ENCODE measurements around the gene PDLIM5.

PDLIM5 gene

DNA sequence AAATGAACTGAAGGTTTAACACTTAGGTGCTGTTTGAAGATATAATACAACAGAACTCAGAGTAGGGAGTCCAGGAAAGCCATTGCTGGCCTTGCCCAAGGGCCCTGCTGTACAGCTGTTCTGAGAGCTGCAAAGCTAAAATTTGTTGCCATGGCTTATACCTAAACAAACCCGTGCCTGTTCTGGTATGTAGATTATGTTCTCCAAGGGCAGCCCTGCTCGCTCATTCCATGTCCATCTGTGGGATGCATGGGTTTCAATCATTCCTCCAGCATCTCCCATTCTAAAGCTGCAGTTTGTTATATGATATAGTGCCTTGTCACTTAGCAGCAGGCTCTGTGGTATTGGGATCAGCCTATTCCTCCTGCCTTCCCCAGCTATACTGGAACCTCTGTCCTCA is 225.2 kb downstream of the PDLIM5 start:
- Histone ChIP-seq H2BK5ac (ENCODE audit: low read length) (no peak overlapping the region), H4K8ac (ENCODE audit: low read depth, low read length) (no peak overlapping the region), H3K27ac (ENCODE audit: low read depth, low read length) (no peak overlapping the region), H3K36me3 (ENCODE audit: control insufficient read depth, insufficient read depth, low read length) (no peaks in the 10 kb centered on the region), H3K4me1 (ENCODE audit: control insufficient read depth, low read depth, low read length) (no peaks in the 10 kb centered on the region), H3K9ac (ENCODE audit: low read length) (no peak overlapping the region), H3K4me2 (ENCODE audit: low read length) (no peak overlapping the region), H2BK15ac (replicated peaks; ENCODE audit: low read depth) (no peak overlapping the region), H3K4me3 (ENCODE audit: low read length) (no peak overlapping the region), H3K4ac (ENCODE audit: low read depth, low read length) (no peak overlapping the region), H2AK5ac (ENCODE audit: low read length) (no peak overlapping the region), H3K79me1 (ENCODE audit: low read length) (no peaks in the 10 kb centered on the region), H3K18ac (ENCODE audit: low read length) (no peak overlapping the region), H3K27me3 (ENCODE audit: insufficient read depth, low read length, poor library complexity) (no peaks in the 10 kb centered on the region), H3K56ac (ENCODE audit: low read length) (no peak overlapping the region), H3K79me2 (ENCODE audit: control insufficient read depth, insufficient read depth, low read length) (no peaks in the 10 kb centered on the region), H2BK120ac (ENCODE audit: low read depth, low read length) (no peak overlapping the region), H4K5ac (ENCODE audit: low read length) (no peak overlapping the region), H3K23ac (ENCODE audit: low read length) (no peak overlapping the region)
- WGBS (ENCODE audit: extremely low coverage, insufficient coverage, low lambda C conversion rate) = no CpG with 5 or more reads among the region's 2 CpGs
- DNase-seq = peak; percentile 19

GRCh38 chr4:94678896-94679295 is 227.2 kb downstream of the PDLIM5 start:
- Histone ChIP-seq H3K56ac (ENCODE audit: low read length) (no peak overlapping the region), H2BK15ac (replicated peaks; ENCODE audit: low read depth) (no peak overlapping the region), H3K36me3 (ENCODE audit: control insufficient read depth, insufficient read depth, low read length) (no peaks in the 10 kb centered on the region), H3K79me2 (ENCODE audit: control insufficient read depth, insufficient read depth, low read length) (no peaks in the 10 kb centered on the region), H4K5ac (ENCODE audit: low read length) (no peak overlapping the region), H3K4ac (ENCODE audit: low read depth, low read length) (no peak overlapping the region), H2AK5ac (ENCODE audit: low read length) (no peak overlapping the region), H3K4me3 (ENCODE audit: low read length) (no peak overlapping the region), H2BK5ac (ENCODE audit: low read length) (no peak overlapping the region), H2BK120ac (ENCODE audit: low read depth, low read length) (no peak overlapping the region), H3K18ac (ENCODE audit: low read length) (no peak overlapping the region), H3K27ac (ENCODE audit: low read depth, low read length) (no peak overlapping the region), H3K9ac (ENCODE audit: low read length) (no peak overlapping the region), H3K4me1 (ENCODE audit: control insufficient read depth, low read depth, low read length) (no peaks in the 10 kb centered on the region), H3K23ac (ENCODE audit: low read length) (no peak overlapping the region), H3K79me1 (ENCODE audit: low read length) (no peaks in the 10 kb centered on the region), H3K4me2 (ENCODE audit: low read length) (no peak overlapping the region), H4K8ac (ENCODE audit: low read depth, low read length) (no peak overlapping the region), H3K27me3 (ENCODE audit: insufficient read depth, low read length, poor library complexity) (no peaks in the 10 kb centered on the region)
- DNase-seq = no peak

DNA sequence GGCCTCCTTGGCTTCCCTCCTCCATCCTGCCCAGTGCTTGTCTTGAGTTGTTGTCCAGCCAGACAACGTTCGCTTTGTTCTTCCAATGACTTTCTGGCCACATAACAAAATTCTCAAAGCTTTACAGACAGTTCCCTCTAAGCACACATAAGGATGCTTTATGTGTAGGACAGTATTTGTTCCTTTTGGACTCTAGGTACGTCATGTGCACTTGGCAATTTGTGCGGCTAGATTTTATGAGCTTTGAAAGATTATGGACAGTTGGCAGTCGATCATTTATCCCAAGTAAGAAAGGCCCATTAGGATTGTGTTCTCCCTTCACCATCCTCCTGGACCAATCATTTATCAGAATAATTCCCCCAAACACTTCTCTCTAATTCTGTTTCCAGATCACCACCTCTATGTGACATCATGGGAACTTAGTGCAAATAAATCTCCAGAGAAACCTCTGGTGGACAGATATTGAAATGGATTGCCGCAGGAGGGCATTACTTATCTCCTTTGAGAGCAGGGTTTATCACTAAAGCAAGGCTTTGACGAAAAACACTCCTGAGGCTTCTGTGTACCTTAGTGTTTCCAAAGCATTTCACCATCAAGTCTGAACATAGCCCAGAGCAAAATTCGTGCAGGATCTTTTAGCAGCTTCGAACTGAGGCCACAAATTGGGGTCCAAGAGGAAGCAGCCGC is 228.6 kb downstream of the PDLIM5 start:
- no CpG with 5 or more reads among the region's 10 CpGs for WGBS (ENCODE audit: extremely low coverage, insufficient coverage, low lambda C conversion rate)
- Histone ChIP-seq H2BK5ac (ENCODE audit: low read length) (no peak overlapping the region), H2AK5ac (ENCODE audit: low read length) (no peak overlapping the region), H4K5ac (ENCODE audit: low read length) (no peak overlapping the region), H3K4ac (ENCODE audit: low read depth, low read length) (no peak overlapping the region), H3K56ac (ENCODE audit: low read length) (no peak overlapping the region), H3K27me3 (ENCODE audit: insufficient read depth, low read length, poor library complexity) (no peaks in the 10 kb centered on the region), H3K36me3 (ENCODE audit: control insufficient read depth, insufficient read depth, low read length) (no peaks in the 10 kb centered on the region), H3K4me2 (ENCODE audit: low read length) (no peak overlapping the region), H3K9ac (ENCODE audit: low read length) (no peak overlapping the region), H2BK15ac (replicated peaks; ENCODE audit: low read depth) (no peak overlapping the region), H3K23ac (ENCODE audit: low read length) (no peak overlapping the region), H3K4me3 (ENCODE audit: low read length) (no peak overlapping the region), H4K8ac (ENCODE audit: low read depth, low read length) (no peak overlapping the region), H3K4me1 (ENCODE audit: control insufficient read depth, low read depth, low read length) (no peaks in the 10 kb centered on the region), H3K27ac (ENCODE audit: low read depth, low read length) (no peak overlapping the region), H2BK120ac (ENCODE audit: low read depth, low read length) (no peak overlapping the region), H3K18ac (ENCODE audit: low read length) (no peak overlapping the region), H3K79me2 (ENCODE audit: control insufficient read depth, insufficient read depth, low read length) (no peaks in the 10 kb centered on the region), H3K79me1 (ENCODE audit: low read length) (no peaks in the 10 kb centered on the region)
- no peak for DNase-seq

DNA sequence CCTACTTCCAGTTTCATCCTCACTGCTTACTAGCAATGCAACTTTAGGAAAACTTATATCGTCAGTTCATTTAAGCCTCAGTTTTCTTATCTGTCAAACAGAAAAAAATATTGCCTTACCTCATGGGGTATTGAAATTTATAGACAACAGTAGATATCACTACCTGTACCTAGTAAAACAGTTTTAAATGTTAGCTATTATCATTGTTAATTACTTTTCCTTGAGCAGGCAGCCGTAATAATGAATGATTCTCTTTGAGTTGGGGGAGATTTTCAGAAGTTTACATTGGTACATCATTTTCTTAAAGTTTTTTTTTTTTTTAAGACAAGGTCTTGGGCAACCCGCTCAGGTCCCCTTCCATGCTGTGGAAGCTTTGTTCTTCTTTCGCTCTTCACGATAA is 234.3 kb downstream of the PDLIM5 start:
- Histone ChIP-seq H3K36me3 (ENCODE audit: control insufficient read depth, insufficient read depth, low read length) (no peaks in the 10 kb centered on the region), H3K79me2 (ENCODE audit: control insufficient read depth, insufficient read depth, low read length) (no peaks in the 10 kb centered on the region), H3K4me2 (ENCODE audit: low read length) (no peak overlapping the region), H3K4ac (ENCODE audit: low read depth, low read length) (no peak overlapping the region), H3K18ac (ENCODE audit: low read length) (no peak overlapping the region), H3K79me1 (ENCODE audit: low read length) (no peaks in the 10 kb centered on the region), H2BK5ac (ENCODE audit: low read length) (no peak overlapping the region), H3K9ac (ENCODE audit: low read length) (no peak overlapping the region), H3K4me3 (ENCODE audit: low read length) (no peak overlapping the region), H2BK15ac (replicated peaks; ENCODE audit: low read depth) (no peak overlapping the region), H3K23ac (ENCODE audit: low read length) (no peak overlapping the region), H3K27me3 (ENCODE audit: insufficient read depth, low read length, poor library complexity) (no peaks in the 10 kb centered on the region), H3K4me1 (ENCODE audit: control insufficient read depth, low read depth, low read length) (no peaks in the 10 kb centered on the region), H2AK5ac (ENCODE audit: low read length) (no peak overlapping the region), H4K5ac (ENCODE audit: low read length) (no peak overlapping the region), H3K27ac (ENCODE audit: low read depth, low read length) (no peak overlapping the region), H3K56ac (ENCODE audit: low read length) (no peak overlapping the region), H4K8ac (ENCODE audit: low read depth, low read length) (no peak overlapping the region), H2BK120ac (ENCODE audit: low read depth, low read length) (no peak overlapping the region)
- WGBS (ENCODE audit: extremely low coverage, insufficient coverage, low lambda C conversion rate) = no CpG with 5 or more reads among the region's 5 CpGs
- DNase-seq = no peak

DNA sequence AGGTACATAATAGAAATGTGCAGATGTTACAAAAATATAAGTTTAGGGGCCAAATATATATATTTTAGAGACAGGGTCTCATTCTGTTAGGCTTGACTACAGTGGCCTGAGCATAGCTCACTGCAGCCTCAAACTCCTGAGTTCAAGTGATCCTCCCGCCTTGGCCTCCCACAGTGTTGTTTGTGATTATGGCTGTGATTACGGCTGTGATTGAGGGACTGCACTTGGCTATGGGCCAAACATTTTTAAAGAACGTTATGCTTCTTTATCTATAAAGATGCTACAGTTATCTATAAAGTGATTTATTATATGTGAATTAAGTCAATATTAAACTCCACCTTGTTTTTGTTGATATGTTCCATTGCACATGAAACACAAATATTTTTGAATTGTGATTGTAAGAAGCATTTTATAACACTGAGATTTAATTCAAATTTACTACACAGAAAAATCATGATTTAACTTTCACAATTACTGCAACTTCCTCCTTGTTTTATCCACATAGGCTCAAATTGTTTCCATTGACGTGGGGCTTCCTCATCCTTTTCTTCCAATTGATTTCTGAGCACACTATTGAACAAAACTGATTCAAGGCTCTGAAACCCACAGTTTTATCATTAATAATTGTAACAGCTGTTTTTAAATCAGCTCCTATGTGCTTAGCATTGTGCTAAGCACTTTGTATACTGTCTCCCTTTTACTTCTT is 237.6 kb downstream of the PDLIM5 start:
- WGBS (ENCODE audit: extremely low coverage, insufficient coverage, low lambda C conversion rate) = no CpG with 5 or more reads among the region's 4 CpGs
- no peak overlapping the region for H3K4me2 ChIP-seq (ENCODE audit: low read length)

DNA sequence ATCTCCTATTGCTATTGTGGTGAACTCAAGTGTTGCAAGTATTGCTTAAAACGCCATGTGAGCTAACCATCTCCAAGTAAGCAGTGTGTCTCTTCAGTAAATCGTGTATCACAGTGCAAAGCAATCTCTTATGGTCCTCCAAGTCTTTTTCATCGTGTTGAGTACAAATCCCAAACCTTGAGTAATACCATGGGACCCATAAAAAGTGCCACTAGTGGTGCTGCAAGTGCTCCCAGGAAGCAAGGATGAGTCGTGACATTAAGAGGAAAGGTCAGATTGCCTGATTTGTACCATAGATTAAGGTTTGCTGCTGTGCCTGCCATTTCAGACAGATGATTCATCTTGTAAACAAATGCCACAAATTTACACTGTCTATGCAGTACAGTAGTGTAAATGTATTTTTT is 239.1 kb downstream of the PDLIM5 start:
- Histone ChIP-seq H2BK120ac (ENCODE audit: low read depth, low read length) (no peak overlapping the region), H3K27ac (ENCODE audit: low read depth, low read length) (no peak overlapping the region), H3K9ac (ENCODE audit: low read length) (no peak overlapping the region), H3K79me1 (ENCODE audit: low read length) (no peaks in the 10 kb centered on the region), H3K56ac (ENCODE audit: low read length) (no peak overlapping the region), H3K36me3 (ENCODE audit: control insufficient read depth, insufficient read depth, low read length) (no peaks in the 10 kb centered on the region), H4K5ac (ENCODE audit: low read length) (no peak overlapping the region), H2BK5ac (ENCODE audit: low read length) (no peak overlapping the region), H4K8ac (ENCODE audit: low read depth, low read length) (no peak overlapping the region), H2BK15ac (replicated peaks; ENCODE audit: low read depth) (no peak overlapping the region), H3K27me3 (ENCODE audit: insufficient read depth, low read length, poor library complexity) (no peaks in the 10 kb centered on the region), H3K4ac (ENCODE audit: low read depth, low read length) (no peak overlapping the region), H3K18ac (ENCODE audit: low read length) (no peak overlapping the region), H3K4me2 (ENCODE audit: low read length) (no peak overlapping the region), H3K4me1 (ENCODE audit: control insufficient read depth, low read depth, low read length) (no peaks in the 10 kb centered on the region), H3K79me2 (ENCODE audit: control insufficient read depth, insufficient read depth, low read length) (no peaks in the 10 kb centered on the region), H2AK5ac (ENCODE audit: low read length) (no peak overlapping the region), H3K4me3 (ENCODE audit: low read length) (no peak overlapping the region), H3K23ac (ENCODE audit: low read length) (no peak overlapping the region)
- WGBS (ENCODE audit: extremely low coverage, insufficient coverage, low lambda C conversion rate) = no CpG with 5 or more reads among the region's 4 CpGs
- DNase-seq = peak; percentile 34

More for the DNA sequence above, 237.6 kb downstream of the PDLIM5 start:
- Histone ChIP-seq H3K79me1 (ENCODE audit: low read length) (no peaks in the 10 kb centered on the region), H3K4ac (ENCODE audit: low read depth, low read length) (no peak overlapping the region), H3K4me1 (ENCODE audit: control insufficient read depth, low read depth, low read length) (no peaks in the 10 kb centered on the region), H3K4me3 (ENCODE audit: low read length) (no peak overlapping the region), H3K56ac (ENCODE audit: low read length) (no peak overlapping the region), H4K8ac (ENCODE audit: low read depth, low read length) (no peak overlapping the region), H2AK5ac (ENCODE audit: low read length) (no peak overlapping the region), H3K23ac (ENCODE audit: low read length) (no peak overlapping the region), H3K27ac (ENCODE audit: low read depth, low read length) (no peak overlapping the region), H4K5ac (ENCODE audit: low read length) (no peak overlapping the region), H3K36me3 (ENCODE audit: control insufficient read depth, insufficient read depth, low read length) (no peaks in the 10 kb centered on the region), H2BK15ac (replicated peaks; ENCODE audit: low read depth) (no peak overlapping the region), H3K27me3 (ENCODE audit: insufficient read depth, low read length, poor library complexity) (no peaks in the 10 kb centered on the region), H3K79me2 (ENCODE audit: control insufficient read depth, insufficient read depth, low read length) (no peaks in the 10 kb centered on the region), H3K9ac (ENCODE audit: low read length) (no peak overlapping the region), H2BK5ac (ENCODE audit: low read length) (no peak overlapping the region), H2BK120ac (ENCODE audit: low read depth, low read length) (no peak overlapping the region), H3K18ac (ENCODE audit: low read length) (no peak overlapping the region)
- DNase-seq = no peak
